ENCODE data around the gene POLH. TPM values are rescaled to one million over a fixed set of nuclear protein-coding genes. Genes with fewer than 3 reads are reported as not detected.
A peak's percentile ranks its signal among the peaks of the same experiment; 100 is the strongest.
"Not testable (repeated sequence)": the region's sequence is repeated elsewhere in the genome, so short reads cannot be mapped to it uniquely, and the experiment has no call there.

The POLH gene
- total and polyA plus RNA-seq, 2 experiments from 2014 or later: 5.6 to 10.3 TPM

- no peaks in the 10 kb centered on the region for H3K9me3 ChIP-seq (ENCODE audit: low read depth)
- H3K27ac ChIP-seq: no peak overlapping the region
- H3K36me3 ChIP-seq: no peaks in the 10 kb centered on the region
- no peak for DNase-seq (ENCODE audit: low read depth in 1 of 2, low spot score in 1 of 2)
- no peak overlapping the region for H3K4me3 ChIP-seq
- TF ChIP-seq CTCF (IDR thresholded peaks at IDR 0.05; ENCODE audit: low read depth, low read length): no peak
- H3K27me3 ChIP-seq: no peaks in the 10 kb centered on the region
- no peaks in the 10 kb centered on the region for H3K4me1 ChIP-seq (ENCODE audit: low read depth)
These were observed 71.6 kb downstream of the POLH start for GRCh38 chr6:43647613-43648012.

- no peak for TF ChIP-seq CTCF (IDR thresholded peaks at IDR 0.05; ENCODE audit: low read depth, low read length)
- no peaks in the 10 kb centered on the region for H3K36me3 ChIP-seq
- no peaks in the 10 kb centered on the region for H3K9me3 ChIP-seq (ENCODE audit: low read depth)
- H3K27me3 ChIP-seq: no peaks in the 10 kb centered on the region
- no peak overlapping the region for H3K27ac ChIP-seq
- no peak for DNase-seq (ENCODE audit: low read depth in 1 of 2, low spot score in 1 of 2)
- H3K4me3 ChIP-seq: no peak overlapping the region
- H3K4me1 ChIP-seq (ENCODE audit: low read depth): no peaks in the 10 kb centered on the region
These were observed 72.3 kb downstream of the POLH start for GRCh38 chr6:43648248-43648647.

GRCh38 chr6:43652822-43653221 lies 76.8 kb downstream of the POLH start:
- not testable (repeated sequence) for H3K4me1 ChIP-seq (ENCODE audit: low read depth); H3K9me3 ChIP-seq (ENCODE audit: low read depth); H3K36me3 ChIP-seq; H3K27me3 ChIP-seq; H3K4me3 ChIP-seq; H3K27ac ChIP-seq; DNase-seq (ENCODE audit: low read depth in 1 of 2, low spot score in 1 of 2)

- Histone ChIP-seq H3K9me3 (ENCODE audit: low read depth) (no peaks in the 10 kb centered on the region), H3K27me3 (no peaks in the 10 kb centered on the region), H3K36me3 (no peaks in the 10 kb centered on the region), H3K4me3 (no peak overlapping the region), H3K4me1 (ENCODE audit: low read depth) (no peaks in the 10 kb centered on the region), H3K27ac (no peak overlapping the region)
- no peak for DNase-seq (ENCODE audit: low read depth in 1 of 2, low spot score in 1 of 2)
- TF ChIP-seq CTCF (IDR thresholded peaks at IDR 0.05; ENCODE audit: low read depth, low read length): no peak
These were observed 81.3 kb downstream of the POLH start for GRCh38 chr6:43657221-43657802.

GRCh38 chr6:43658161-43658560 lies 82.2 kb downstream of the POLH start:
- no peak for TF ChIP-seq CTCF (IDR thresholded peaks at IDR 0.05; ENCODE audit: low read depth, low read length)
- Histone ChIP-seq H3K4me1 (ENCODE audit: low read depth) (no peaks in the 10 kb centered on the region), H3K27ac (no peak overlapping the region), H3K9me3 (ENCODE audit: low read depth) (no peaks in the 10 kb centered on the region), H3K36me3 (no peaks in the 10 kb centered on the region), H3K27me3 (no peaks in the 10 kb centered on the region), H3K4me3 (no peak overlapping the region)
- DNase-seq (ENCODE audit: low read depth in 1 of 2, low spot score in 1 of 2): peak in 1 of 2 donors; percentile 61

- not testable (repeated sequence) for H3K27ac ChIP-seq; H3K36me3 ChIP-seq; H3K27me3 ChIP-seq; DNase-seq (ENCODE audit: low read depth in 1 of 2, low spot score in 1 of 2); H3K4me3 ChIP-seq; H3K9me3 ChIP-seq (ENCODE audit: low read depth)
- H3K4me1 ChIP-seq (ENCODE audit: low read depth): peaks cover 10% of the 10 kb centered on the region
These were observed 87.0 kb downstream of the POLH start for GRCh38 chr6:43662948-43663347.

Other genes with a start within 250 kb of the POLH start
- 14.8 and 27.2 TPM in 2 replicates for gene ZNF318, start 206.5 kb upstream of the POLH start, total RNA-seq
- 16.2 and 22.9 TPM in 2 replicates for gene ZNF318, start 206.5 kb upstream of the POLH start, polyA plus RNA-seq
- gene ABCC10, start 148.6 kb upstream of the POLH start, total RNA-seq: 19.8 and 25.6 TPM in 2 replicates
- gene ABCC10, start 148.6 kb upstream of the POLH start, polyA plus RNA-seq: 20.6 and 29.4 TPM in 2 replicates
- gene DLK2, start 120.6 kb upstream of the POLH start, total RNA-seq: 4.4 and 5.2 TPM in 2 replicates
- gene DLK2, start 120.6 kb upstream of the POLH start, polyA plus RNA-seq: 4.6 and 5.0 TPM in 2 replicates
- gene TJAP1, start 98.6 kb upstream of the POLH start, total RNA-seq: 24.7 and 31.2 TPM in 2 replicates
- gene TJAP1, start 98.6 kb upstream of the POLH start, polyA plus RNA-seq: 23.1 and 25.8 TPM in 2 replicates
- 3.3 and 3.4 TPM in 2 replicates for gene LRRC73, start 65.8 kb upstream of the POLH start, total RNA-seq
- 2.9 and 4.6 TPM in 2 replicates for gene LRRC73, start 65.8 kb upstream of the POLH start, polyA plus RNA-seq
- gene YIPF3, start 59.3 kb upstream of the POLH start, total RNA-seq: 145 and 195 TPM in 2 replicates
- 123 and 134 TPM in 2 replicates for gene YIPF3, start 59.3 kb upstream of the POLH start, polyA plus RNA-seq
- 20.7 and 28.6 TPM in 2 replicates for gene POLR1C, start 59.1 kb upstream of the POLH start, total RNA-seq
- 27.9 and 38.8 TPM in 2 replicates for gene POLR1C, start 59.1 kb upstream of the POLH start, polyA plus RNA-seq
- 29.5 and 31.3 TPM in 2 replicates for gene XPO5, start 147 bp upstream of the POLH start, total RNA-seq
- 29.4 and 51.8 TPM in 2 replicates for gene XPO5, start 147 bp upstream of the POLH start, polyA plus RNA-seq
- 48.8 and 63.6 TPM in 2 replicates for gene GTPBP2, start 53.1 kb downstream of the POLH start, total RNA-seq
- gene GTPBP2, start 53.1 kb downstream of the POLH start, polyA plus RNA-seq: 16.4 and 22.8 TPM in 2 replicates
- gene MAD2L1BP, start 59.7 kb downstream of the POLH start, total RNA-seq: 34.0 and 68.4 TPM in 2 replicates
- gene MAD2L1BP, start 59.7 kb downstream of the POLH start, polyA plus RNA-seq: 53.7 and 60.6 TPM in 2 replicates
- gene RSPH9, start 68.9 kb downstream of the POLH start, total RNA-seq: 2.1 and 2.9 TPM in 2 replicates
- gene RSPH9, start 68.9 kb downstream of the POLH start, polyA plus RNA-seq: 5.8 and 8.1 TPM in 2 replicates
- 65.9 and 80.2 TPM in 2 replicates for gene MRPS18A, start 111.6 kb downstream of the POLH start, total RNA-seq
- 87.0 and 94.8 TPM in 2 replicates for gene MRPS18A, start 111.6 kb downstream of the POLH start, polyA plus RNA-seq
- gene VEGFA, start 194.0 kb downstream of the POLH start, total RNA-seq: 409 and 626 TPM in 2 replicates
- gene VEGFA, start 194.0 kb downstream of the POLH start, polyA plus RNA-seq: 199 and 228 TPM in 2 replicates